Sciatic nerve (tissue), 2 donors: ENCODE results near the gene ZCCHC24. TPM values are rescaled to one million over a fixed set of nuclear protein-coding genes. Genes with fewer than 3 reads are reported as not detected.
A peak's percentile ranks its signal among the peaks of the same experiment; 100 is the strongest.

Experiments used
- ATAC-seq: fragments of 200-7000 bp; cut with Tn5 transposase; one replicate; pipeline ENCODE4 v1.9.1; 2020; ENCODE audit warnings: mild to moderate bottlenecking, moderate library complexity
- DNase-seq: peaks from one replicate; pipeline ENCODE4 v3.0.0-alpha.2; 2020; ENCODE audit warnings: low spot score
- intact Hi-C: fragments of 100-400 bp; cut with DNase I; formaldehyde crosslinking; loops from one replicate; pipeline ENCODE4 v1.14.2; 2022
- total RNA-seq: library from RNA; stranded (reverse); fragmentation: NEBNext Ultra II Directional; extraction: Animal tissue kit (Norgen Biotek cat#: 25700); gene quantifications from one replicate; pipeline ENCODE4 v1.2.1, GENCODE V29; 2021
- donor health status: DM: no; HTN: no; CAD: no.
- donor health status: DM: no; HTN: no; CAD: no.

ZCCHC24 gene
- total RNA-seq, 1 donor from 2014 or later: 150 TPM

DNA sequence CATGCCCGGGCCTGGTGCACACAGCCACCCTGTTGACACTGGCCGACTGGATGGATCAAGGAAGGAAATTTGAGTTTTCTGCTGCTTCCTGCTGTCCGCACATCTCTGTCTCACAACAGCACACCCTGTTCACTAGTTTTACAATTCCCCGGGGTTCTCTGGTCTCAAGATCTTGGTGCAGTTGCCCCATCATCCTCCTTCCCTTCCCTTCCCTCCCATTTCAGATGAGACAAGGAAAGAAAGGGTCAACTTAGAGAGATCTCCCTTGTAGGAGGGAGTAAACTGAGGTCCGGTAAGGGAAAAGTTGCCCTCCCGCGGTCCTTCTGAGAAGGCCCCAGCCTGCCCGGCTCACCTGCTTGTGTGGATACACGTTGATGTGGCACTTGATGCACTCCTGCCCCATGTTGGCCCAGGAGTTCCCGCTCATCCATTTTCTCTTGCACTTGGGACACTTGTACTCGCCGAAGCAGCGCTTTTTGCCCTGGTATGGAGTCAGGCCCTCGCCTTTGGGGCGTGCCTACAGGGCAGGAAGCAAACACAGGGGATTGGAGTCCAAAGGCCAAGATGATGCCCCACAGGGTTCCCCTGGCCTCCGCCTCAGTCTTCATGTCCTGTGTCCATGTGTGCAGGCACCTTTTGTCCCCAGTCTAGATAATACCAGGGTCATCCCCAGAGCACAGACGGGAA is 51.4 kb downstream of the ZCCHC24 start:
- no peak for ATAC-seq
- DNase-seq: peak; percentile 54
- intact Hi-C loops: no loop called here

DNA sequence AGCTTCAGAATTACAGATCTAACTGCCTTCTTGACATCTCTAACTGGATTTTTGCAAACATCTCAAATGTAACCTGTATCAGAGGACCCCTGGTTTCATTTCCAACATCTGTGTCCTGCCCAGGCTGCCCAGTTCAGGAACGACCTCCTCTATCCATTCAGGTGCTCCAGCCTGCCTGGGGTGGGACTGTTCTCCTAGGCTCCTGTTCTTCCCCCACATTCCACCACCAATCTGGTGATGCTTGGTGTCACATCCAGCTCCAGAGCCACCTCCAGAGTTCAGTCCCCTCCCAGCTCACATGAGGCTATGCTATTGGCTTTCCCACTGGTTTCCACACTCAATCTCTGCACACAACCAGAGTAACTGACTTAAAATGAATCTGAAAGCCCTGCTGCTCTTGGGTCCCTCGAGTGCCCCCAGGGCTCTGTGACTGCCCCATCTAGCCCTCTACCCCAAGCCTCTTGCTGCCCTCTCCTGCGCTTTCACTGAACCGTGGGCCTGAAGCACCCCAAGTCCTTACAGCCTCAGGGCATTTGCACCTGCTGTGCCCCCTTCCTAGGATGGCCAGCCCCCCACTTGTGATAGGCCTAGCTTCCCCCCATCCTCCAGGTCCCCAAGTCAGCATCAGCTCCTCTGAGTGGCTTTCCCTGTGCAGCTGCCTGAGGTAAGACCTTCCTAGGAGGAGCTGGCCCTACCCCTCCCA is 52.1 kb downstream of the ZCCHC24 start:
- intact Hi-C loops: no loop called here
- ATAC-seq (no peak), DNase-seq (peak; percentile 43)

DNA sequence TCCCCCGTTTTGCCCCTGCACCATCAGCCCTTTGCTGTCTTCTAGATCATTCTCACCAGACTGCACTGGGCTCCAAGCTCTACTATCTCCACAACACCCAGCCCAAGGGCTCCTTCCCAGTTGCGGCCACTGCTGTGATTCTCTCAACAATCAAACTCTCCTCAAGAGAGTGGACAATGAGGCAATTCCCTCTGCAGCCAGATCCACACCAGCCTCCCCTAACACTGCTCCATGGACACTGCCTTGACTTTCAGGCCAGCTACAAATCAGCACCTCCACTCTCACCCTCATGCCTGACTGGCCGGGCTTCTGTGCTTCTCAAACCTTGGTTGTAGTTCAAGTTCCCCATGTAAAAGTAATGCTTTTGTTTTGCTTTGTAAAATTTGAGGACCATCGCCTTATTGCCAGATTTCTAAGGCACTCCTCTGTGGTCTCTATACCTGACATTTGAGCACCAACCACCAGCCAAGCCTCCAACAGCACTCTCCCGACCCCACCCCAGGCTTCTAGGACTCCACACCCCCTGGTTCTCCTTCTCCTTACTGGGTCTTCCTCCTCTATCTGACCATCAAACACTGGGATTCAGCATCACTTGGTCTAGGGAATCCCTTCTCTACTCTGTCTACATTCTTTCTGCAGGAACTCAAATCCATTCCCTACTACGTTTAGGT is 52.8 kb downstream of the ZCCHC24 start:
- DNase-seq (peak; percentile 33), ATAC-seq (no peak)
- intact Hi-C loops: no loop called here

DNA sequence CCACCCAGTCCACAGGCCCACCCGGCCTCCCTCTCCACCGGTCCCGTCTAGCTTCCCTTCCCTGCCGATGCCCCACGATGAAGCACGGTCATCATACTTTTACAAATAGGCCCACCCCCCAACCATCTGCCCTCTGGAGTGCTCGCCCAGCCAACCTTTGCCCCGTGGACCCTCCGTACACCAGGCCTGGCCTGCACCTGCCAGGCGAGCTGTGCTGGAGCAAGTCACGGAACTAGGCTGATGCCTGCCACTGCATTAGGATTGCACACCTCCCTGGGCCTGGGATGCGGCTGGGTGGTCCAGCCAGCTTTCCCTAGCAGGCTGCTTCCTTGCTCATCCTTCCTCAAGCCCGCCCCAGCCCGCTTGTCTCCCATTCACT is 53.4 kb downstream of the ZCCHC24 start:
- intact Hi-C loops: no loop called here
- DNase-seq (peak; percentile 53), ATAC-seq (no peak)

DNA sequence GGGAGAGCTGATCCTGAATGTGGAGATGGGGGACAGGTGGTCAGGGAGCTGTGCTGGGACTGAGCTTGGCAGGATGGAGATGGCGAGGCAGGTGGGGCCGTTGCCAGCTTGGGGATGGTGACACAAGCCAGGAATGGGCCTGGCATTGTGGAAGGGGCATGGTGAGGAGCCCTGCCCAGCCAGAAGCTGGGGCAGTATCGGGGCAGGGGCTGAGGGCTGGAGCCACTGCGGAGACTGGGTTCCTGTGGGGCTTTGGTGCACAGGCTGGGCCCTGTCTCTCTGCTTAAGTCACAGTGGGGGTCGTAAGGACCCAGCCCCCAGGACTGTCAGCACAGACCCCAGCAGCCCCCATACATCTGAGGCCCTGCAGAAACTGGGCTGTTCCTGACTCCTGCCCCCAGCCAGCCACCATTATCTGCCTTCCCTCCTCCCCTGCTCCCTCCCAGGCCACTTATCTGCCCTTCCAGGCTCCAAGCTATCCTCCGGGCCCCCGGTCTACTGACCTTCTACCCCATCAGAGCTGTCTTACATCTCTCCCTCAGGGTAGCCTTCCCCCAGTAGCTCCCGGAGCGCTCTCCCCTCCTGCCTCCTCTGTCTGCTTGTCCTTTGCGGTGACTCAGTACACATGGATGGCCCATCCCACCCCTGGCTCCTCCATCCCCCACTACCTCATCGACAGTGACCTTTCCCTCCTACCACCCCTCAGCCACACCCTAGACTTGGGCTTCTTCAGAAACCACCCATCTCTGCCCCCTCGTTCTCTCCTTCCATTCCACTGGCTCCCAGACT is 54.0 kb downstream of the ZCCHC24 start:
- intact Hi-C loops: no loop called here
- DNase-seq (peak; percentile 64), ATAC-seq (peak; percentile 6)

DNA sequence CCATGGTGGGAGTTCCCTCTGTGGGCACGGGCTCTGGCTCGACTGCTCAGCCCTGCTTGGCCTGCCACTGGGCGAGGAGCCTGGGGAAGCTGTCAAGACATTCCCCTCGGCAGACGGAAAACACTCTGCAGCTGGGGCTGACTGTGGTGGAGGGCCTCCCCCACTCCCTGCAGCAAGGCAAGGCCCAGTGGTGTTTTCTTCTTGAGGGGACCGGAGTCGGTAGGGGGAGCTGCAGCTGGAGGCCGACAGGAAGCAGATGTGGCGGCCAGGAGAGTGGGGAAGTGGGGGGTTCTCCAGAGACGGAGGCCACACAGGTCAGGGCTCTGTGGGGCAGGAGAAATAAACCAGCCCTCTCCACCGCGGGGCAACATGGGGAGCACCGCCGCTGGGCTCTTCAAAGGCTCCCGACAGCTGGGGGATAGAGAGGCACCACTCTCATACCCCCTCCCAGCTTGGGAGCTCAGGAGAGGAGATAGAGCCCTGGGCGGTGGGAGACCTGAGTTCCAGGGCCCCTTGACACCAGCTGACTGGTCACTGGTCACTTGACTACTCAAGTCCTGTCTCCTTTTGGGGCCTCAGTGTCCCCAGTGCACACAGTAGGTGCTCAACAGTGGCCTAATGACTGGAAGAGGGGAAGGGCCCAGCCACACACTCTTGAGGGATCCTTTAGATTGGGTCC is 54.7 kb downstream of the ZCCHC24 start:
- peak; percentile 19 for ATAC-seq

DNA sequence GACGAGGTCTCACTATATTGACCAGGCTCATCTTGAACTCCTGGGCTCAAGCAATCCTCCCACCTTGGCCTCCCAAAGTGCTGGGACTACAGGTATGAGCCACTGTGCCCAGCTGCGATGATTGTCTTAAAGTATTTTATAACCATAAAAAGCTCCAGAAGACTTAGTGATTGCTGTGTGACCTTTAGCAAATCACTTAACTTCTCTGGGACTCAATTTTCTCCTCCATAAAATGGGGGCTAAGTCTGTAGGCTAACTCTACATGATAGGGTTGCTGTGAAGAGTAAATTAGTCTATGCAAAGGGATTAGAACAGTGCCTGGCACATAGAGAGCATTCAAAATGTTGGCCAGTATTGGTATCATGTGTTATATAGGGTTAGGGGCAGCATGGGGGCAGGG is 55.4 kb downstream of the ZCCHC24 start:
- intact Hi-C loops: no loop called here
- ATAC-seq: no peak
- no peak for DNase-seq

More for the DNA sequence above, 54.7 kb downstream of the ZCCHC24 start:
- peak; percentile 63 for DNase-seq
- intact Hi-C loops: no loop called here

DNA sequence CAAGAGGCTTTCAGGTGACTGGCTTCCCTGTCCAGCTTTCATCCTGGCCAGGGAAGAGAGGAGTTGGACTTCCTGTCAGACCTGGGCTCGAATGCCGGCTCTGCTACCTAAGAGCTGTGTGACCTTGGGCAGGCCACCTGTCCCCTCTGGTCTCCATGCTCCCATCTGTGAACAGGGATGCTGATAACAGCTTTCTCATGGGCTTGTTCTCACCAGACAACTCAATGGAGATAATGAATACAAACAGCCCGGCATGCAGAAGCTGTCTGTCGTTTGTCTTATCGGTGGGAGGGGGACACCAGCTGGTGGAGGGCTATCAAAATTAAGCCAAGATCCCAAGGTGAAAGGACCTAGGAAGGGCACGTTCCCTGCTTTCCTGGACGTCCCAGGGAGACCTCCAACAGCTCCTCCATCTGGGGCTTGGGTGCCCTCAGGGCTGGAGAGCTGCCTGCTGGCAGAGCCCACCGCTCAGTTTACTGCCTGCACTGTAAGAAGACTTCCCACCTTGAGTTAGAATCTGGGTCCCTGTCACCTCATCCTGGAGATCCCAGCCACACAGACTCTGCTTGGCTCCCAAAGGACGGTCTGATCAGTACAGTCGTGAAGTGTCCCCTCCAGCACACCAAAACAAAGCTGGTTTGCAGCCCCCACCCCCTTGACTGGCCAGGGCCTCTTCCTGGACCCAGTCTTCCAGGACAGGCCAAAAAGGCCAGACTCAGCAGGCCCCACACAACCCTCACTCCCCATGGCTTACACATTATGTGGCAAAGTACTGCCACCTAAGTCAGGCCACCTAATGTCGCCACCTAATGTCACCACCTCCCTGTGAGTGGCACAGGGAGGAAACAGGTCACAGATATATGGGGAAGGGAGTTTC is 57.2 kb downstream of the ZCCHC24 start:
- ATAC-seq (no peak), DNase-seq (peak; percentile 55)
- intact Hi-C loops: no loop called here

DNA sequence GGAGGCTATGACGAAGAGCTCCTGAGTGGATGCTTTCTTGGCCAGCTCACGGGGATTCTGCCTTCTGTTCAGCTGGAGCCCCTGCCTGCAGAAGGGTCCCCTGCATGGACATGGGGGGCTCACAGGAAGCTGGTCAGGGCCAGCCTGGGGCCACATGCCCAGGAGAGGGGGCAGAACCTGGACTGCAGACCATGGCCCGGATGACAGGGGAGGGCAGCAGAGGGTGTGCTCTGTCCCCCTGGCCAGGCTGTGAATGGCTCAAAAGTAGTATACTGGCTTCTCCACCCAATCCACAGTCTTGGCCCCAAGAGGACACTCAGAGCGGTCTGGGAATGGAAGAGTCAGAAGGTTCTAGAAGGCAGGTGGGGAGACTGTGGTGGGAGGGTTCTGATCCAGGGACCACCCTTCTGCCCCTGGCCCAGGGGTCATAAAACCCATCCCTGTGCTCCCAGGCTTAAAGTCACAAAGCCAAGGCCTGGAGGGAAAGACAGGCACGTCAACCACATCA is 57.9 kb downstream of the ZCCHC24 start:
- peak; percentile 50 for DNase-seq
- intact Hi-C loops: no loop called here

DNA sequence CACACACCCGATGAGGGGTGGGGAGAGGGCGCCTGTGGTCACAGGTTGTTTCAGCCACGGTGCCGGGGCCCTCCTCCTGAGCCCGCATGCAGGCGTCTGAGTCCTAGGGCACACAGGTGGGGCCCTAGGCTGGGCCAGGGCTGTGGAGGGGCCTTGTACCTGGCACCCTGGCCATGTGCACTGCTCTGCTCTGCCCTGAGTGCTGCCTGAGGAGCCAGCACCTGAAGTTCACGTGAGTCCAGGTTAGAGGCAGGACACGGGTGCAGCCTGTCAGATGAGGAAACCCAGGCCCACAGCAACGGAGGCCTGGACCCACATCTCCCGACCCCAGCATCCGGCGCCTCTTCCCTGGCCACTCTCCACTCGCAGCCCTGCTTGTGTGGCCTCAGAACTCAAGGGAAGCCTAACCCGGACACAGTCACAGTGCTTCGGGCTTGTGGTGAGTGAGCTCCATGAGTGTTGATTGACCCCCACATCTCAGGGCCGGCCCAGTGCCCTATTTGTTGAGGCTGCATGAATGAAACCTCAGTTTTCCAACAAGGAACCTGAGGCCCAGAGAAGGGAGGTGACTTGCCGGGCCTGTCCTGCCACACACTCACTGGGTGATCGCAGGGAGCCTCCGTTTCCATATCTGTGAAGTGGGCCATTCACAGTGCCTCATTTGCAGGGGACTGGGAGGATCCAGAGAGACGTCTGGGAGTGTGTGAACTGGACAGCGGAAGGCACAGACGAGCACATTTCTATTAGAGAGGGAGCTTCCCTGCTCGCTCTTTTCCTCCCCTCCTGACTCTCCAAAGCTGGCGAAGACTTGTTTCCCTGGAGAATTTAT is 58.6 kb downstream of the ZCCHC24 start:
- intact Hi-C loops: no loop called here
- DNase-seq (peak; percentile 61), ATAC-seq (peak; percentile 21)

More for the DNA sequence above, 57.9 kb downstream of the ZCCHC24 start:
- ATAC-seq: no peak

DNA sequence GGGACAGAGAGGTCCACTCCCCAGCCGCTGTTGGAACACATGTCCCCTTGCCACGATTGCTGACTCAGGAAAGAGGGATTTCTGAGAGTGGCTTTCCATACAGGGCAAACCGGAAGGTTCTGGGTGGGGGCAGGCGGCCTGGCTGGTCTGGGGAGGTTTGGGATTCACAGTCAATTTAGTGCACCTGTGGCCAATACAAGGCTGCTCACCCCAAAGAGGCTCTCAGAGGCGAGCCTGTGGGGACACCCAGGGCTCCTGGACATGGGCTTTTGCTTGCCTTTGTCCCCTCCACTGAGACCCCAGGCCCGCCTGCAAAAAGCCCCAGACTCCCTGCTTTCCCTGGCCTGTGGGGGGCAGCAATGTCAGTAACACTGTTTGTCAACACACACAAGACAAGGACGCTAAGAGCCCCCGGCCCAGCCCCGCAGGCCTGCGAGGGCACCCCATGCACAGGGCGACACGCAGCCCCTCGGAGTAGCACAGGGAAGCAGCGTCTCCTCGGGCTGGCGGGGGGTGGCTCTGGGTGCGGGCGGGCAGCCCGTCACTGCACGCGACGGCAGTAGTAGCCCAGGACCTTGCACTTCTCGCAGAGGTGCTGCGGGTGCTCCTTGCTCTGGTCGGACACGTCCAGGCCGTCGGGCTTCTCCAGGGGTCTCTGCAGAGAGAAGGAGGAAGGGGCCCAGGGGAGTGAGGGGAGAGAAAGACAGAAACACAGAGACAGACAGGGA is 59.5 kb downstream of the ZCCHC24 start:
- intact Hi-C loops: no loop called here
- peak; percentile 53 for DNase-seq

DNA sequence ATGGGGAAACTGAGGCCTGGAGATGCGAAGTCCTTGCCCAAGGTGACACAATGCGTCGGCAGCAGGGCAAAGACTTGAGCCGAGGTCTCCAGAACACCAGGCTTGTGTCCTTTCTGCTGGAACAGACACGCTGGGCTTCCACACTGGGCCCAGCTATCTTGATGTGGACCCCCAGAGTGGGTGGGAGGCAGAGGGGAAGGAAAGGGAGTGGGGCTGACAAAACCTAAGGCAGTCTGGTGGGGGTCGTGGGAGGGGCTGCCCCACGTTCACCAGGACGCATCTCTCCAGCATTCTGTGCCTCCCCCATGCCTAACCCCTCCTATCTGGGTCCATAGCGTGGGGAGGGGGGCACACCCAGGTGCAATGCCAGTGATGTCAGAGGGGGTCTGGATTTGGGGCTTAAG is 60.0 kb downstream of the ZCCHC24 start:
- intact Hi-C loops: no loop called here
- DNase-seq (peak; percentile 56), ATAC-seq (no peak)

More for the DNA sequence above, 59.5 kb downstream of the ZCCHC24 start:
- ATAC-seq: no peak

DNA sequence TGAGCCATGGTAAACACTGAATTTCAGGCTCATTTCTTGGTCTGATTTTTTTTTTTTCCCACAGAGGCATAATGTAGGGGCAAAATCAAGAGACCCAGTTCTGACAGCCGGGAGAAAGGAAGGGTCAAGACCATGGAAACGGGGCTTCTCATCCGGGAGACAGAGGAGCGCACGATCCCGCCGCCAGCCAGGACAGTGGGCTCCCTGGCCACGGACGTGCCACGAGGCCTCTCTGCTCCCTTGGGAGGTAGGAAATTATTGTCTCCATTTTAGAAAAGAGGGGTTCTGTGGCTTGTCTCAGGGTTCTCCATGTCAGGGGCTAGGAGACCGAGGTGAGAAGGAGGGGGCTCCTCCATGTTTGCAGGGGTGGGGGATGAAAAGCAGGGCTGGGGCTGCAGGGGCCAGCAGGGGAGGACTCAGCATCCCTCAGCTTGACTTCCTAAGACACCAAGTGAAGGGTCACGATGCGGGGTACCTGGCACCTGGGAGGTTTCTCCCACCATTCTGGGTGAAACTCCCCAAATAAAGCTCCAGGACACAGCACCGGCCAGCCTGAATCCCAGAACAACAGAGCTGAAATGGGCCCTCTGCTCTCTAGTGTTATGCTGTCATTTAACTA is 60.5 kb downstream of the ZCCHC24 start:
- DNase-seq: peak; percentile 48
- no peak for ATAC-seq
- intact Hi-C loops: no loop called here

DNA sequence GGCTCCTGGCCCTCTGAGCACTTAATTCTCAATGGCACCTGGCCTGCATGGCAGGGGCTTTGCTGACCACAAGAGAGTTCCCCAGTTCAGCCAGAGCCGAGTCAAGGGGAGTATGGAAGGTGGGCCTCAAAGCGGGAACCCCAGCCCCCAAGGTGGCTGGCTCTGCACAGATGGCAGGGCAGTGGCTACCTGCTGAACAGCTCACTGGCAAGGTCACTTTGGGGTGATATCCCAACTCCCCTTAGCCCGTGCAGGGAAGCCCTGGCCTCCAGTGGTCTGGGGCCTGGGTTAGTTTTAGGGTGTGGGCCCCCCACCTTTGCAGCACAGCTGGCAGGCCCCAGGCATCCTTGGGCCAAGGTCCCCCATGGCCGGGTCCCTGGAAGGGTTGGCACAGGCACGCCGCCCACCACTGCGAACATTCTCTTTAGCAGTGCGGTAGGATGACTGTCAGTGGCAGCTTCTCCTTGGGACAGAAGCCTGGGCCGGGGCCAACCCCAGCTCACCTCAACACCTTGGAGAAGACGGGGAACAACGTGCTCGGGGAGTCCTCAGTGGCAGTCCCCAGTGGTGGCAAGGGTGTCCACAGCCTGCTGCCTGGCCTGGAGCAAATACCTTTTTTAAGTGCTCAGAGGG is 61.3 kb downstream of the ZCCHC24 start:
- intact Hi-C loops: no loop called here
- ATAC-seq: no peak
- peak; percentile 59 for DNase-seq

DNA sequence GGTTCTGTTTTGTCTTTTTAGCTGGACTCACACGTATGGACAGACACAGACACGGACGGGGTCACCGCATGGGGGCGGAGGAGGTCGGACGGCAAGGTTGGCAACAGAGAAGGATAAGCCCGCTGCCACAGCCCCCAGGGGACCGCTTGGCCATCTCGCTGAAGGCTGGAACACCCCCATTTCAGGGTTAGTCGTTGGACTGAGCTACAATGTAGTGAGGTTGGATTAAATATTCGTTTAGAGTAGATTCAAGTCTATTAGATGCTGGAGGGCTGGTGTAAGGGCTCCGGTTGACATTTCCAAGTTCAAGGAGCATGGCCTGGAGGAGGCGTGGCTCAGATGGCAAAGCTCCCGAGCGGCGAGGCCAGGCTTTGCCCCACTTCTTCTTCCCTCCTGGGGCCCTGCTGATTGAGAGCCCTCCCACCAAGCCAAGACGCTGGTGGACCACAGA is 62.9 kb downstream of the ZCCHC24 start:
- DNase-seq (peak; percentile 72), ATAC-seq (peak; percentile 4)

More for the DNA sequence above, 62.9 kb downstream of the ZCCHC24 start:
- intact Hi-C loops: no loop called here
